ENCODE measurements around the gene LILRB5. TPM values are rescaled to one million over a fixed set of nuclear protein-coding genes. Genes with fewer than 3 reads are reported as not detected.
"Not testable (repeated sequence)": the region's sequence is repeated elsewhere in the genome, so short reads cannot be mapped to it uniquely, and the experiment has no call there.

The LILRB5 gene
- total RNA-seq, 2 donors from 2014 or later = 1.5 TPM; not detected in 1

- no peaks in the 10 kb centered on the region for H3K4me1 ChIP-seq (replicated peaks)
- H3K9me3 ChIP-seq = no peaks in the 10 kb centered on the region
- no peak overlapping the region for H3K27ac ChIP-seq
- H3K36me3 ChIP-seq = no peaks in the 10 kb centered on the region
- TF ChIP-seq POLR2A (IDR thresholded peaks at IDR 0.05) (no peak), CTCF (IDR thresholded peaks at IDR 0.05) (no peak), POLR2AphosphoS5 (IDR thresholded peaks at IDR 0.05) (no peak)
- intact Hi-C loops (cut with DNase I) = no loop called here
- DNase-seq (ENCODE audit: low spot score) = no peak
- no peaks in the 10 kb centered on the region for H3K27me3 ChIP-seq (replicated peaks; ENCODE audit: insufficient read depth)
- no peak overlapping the region for H3K4me3 ChIP-seq
- WGBS = 91% methylated on average over 8 of the region's 8 CpGs
These were observed 27.9 kb downstream of the LILRB5 start for GRCh38 chr19:54229146-54229545.

GRCh38 chr19:54224619-54225018 lies 32.5 kb downstream of the LILRB5 start:
- H3K9me3 ChIP-seq; H3K27ac ChIP-seq; H3K27me3 ChIP-seq (replicated peaks; ENCODE audit: insufficient read depth); DNase-seq (ENCODE audit: low spot score); H3K4me1 ChIP-seq (replicated peaks); H3K36me3 ChIP-seq; intact Hi-C loops (cut with DNase I); H3K4me3 ChIP-seq: not testable (repeated sequence)
- WGBS = 57% methylated on average over 10 of the region's 10 CpGs

DNA sequence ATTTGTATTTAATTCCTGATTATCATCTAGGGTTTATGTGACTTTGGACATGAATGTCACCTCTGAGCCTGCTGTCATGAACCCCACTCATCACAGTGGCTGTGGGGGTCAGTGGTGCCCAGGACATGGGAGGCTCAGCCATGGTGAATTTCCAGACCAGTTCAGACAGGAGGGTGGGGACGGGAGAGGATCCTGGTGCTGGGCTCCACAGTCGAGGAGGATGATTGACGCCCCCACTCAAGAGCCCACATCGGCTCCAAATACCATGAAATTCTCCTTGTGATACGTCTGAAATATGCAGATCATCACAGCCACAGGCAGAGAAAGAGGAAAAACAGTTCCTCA lies 33.2 kb downstream of the LILRB5 start:
- intact Hi-C loops (cut with DNase I); H3K27ac ChIP-seq; H3K36me3 ChIP-seq; H3K27me3 ChIP-seq (replicated peaks; ENCODE audit: insufficient read depth); H3K9me3 ChIP-seq; DNase-seq (ENCODE audit: low spot score); H3K4me3 ChIP-seq; H3K4me1 ChIP-seq (replicated peaks): not testable (repeated sequence)
- WGBS = 49% methylated on average over 5 of the region's 5 CpGs

DNA sequence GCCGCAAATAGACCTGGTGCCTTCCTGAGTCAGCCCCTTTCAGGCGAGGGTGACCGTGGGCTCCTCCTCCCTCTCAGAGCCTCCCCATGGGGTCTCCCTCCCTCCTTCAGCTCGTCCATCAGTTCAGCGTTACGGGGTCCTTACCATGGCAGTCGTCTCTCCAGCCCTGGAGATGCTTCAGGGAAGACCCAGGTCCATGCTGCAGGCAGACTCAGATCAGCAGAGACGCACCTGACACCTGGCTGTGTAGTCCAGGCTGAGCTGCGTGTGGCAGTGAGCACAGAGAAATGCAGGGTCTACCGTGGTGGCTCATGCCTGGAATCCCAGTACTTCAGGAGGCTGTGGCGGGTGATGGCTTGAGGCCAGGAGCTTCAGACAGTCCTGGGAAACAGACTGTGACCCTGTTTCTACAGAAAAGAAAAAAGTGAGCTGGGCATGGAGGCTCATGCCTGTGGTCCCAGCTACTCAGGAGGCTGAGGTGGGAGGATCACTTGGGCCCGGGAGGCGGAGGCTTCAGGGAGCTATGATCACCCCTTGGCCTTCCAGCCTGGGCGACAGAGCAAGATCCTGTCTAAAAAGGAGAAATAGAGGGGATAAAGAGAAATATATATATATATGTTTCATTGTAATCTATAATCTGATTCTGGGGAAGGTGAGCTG lies 33.7 kb downstream of the LILRB5 start:
- H3K4me1 ChIP-seq (replicated peaks); H3K36me3 ChIP-seq; DNase-seq (ENCODE audit: low spot score); H3K27ac ChIP-seq; intact Hi-C loops (cut with DNase I); H3K27me3 ChIP-seq (replicated peaks; ENCODE audit: insufficient read depth); H3K4me3 ChIP-seq; H3K9me3 ChIP-seq: not testable (repeated sequence)
- 45% methylated on average over 14 of the region's 14 CpGs for WGBS

GRCh38 chr19:54222474-54223276 lies 34.4 kb downstream of the LILRB5 start, which contains the start of gene LILRB3:
LILRB3 (minus strand) TSS chr19:54223007; CDS start chr19:54222976, 31 bp downstream.
- intact Hi-C loops (cut with DNase I); H3K4me1 ChIP-seq (replicated peaks); H3K36me3 ChIP-seq; H3K9me3 ChIP-seq; DNase-seq (ENCODE audit: low spot score); H3K4me3 ChIP-seq; H3K27me3 ChIP-seq (replicated peaks; ENCODE audit: insufficient read depth); H3K27ac ChIP-seq: not testable (repeated sequence)
- WGBS = 60% methylated on average over 16 of the region's 16 CpGs

- DNase-seq (ENCODE audit: low spot score); H3K9me3 ChIP-seq; H3K36me3 ChIP-seq; intact Hi-C loops (cut with DNase I); H3K4me3 ChIP-seq; H3K4me1 ChIP-seq (replicated peaks); H3K27me3 ChIP-seq (replicated peaks; ENCODE audit: insufficient read depth); H3K27ac ChIP-seq: not testable (repeated sequence)
- WGBS = 80% methylated on average over 7 of the region's 7 CpGs
These were observed 35.1 kb downstream of the LILRB5 start for GRCh38 chr19:54221947-54222346.

- H3K4me1 ChIP-seq (replicated peaks); H3K4me3 ChIP-seq; H3K27ac ChIP-seq; H3K27me3 ChIP-seq (replicated peaks; ENCODE audit: insufficient read depth); DNase-seq (ENCODE audit: low spot score); intact Hi-C loops (cut with DNase I); H3K9me3 ChIP-seq; H3K36me3 ChIP-seq: not testable (repeated sequence)
- 67% methylated on average over 5 of the region's 5 CpGs for WGBS
These were observed 37.4 kb downstream of the LILRB5 start for GRCh38 chr19:54219702-54220101.
